Upper lobe of left lung (tissue), 4 donors: Measurements from ENCODE around the gene PLCG2.

Experiments
- EP300 ChIP-seq, 4 donors: sonication (generic); formaldehyde crosslinking; IDR thresholded peaks; one replicate each; pipeline ENCODE4 v1.5.1; 2017; ENCODE audit warnings: antibody characterized with exemption in 4 of 4, control low read depth in 2 of 4
- POLR2A ChIP-seq, 4 donors: fragments of 450-650 bp; IDR thresholded peaks; one replicate each; pipeline ENCODE4 v1.5.1; 2016 to 2017; ENCODE audit warnings: antibody characterized with exemption in 4 of 4, mild to moderate bottlenecking in 2 of 4
- TF ChIP-seq, protein P1 (sequence below), 6 experiments: fragments of 450-650 bp in 4 of 6; fragments of 200-600 bp in 2 of 6; sonication (generic) in 2 of 6; IDR thresholded peaks; one replicate each; pipeline ENCODE4 v1.5.1; 2016 to 2019; ENCODE audit warnings: antibody characterized with exemption in 6 of 6

DNA sequence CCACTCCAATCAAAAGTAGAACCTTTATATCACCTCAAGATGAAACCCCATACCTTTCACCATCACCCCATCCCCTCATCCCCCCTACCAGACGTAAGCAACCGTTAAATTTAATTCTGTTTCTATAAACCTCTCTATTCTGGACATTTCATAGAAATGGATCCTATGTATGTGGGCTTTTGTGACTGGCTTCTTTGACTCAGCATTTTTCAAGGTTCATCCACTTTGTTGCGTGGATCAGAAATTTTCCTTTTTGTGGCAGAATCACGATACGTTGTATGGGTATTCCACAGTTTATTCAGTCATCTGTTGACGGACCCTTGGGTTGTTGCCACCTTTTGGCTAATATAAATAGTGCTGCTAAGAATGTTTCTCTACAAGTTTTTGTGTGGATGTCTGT is 8.6 kb downstream of the PLCG2 start:
- TF ChIP-seq, protein P1, sequence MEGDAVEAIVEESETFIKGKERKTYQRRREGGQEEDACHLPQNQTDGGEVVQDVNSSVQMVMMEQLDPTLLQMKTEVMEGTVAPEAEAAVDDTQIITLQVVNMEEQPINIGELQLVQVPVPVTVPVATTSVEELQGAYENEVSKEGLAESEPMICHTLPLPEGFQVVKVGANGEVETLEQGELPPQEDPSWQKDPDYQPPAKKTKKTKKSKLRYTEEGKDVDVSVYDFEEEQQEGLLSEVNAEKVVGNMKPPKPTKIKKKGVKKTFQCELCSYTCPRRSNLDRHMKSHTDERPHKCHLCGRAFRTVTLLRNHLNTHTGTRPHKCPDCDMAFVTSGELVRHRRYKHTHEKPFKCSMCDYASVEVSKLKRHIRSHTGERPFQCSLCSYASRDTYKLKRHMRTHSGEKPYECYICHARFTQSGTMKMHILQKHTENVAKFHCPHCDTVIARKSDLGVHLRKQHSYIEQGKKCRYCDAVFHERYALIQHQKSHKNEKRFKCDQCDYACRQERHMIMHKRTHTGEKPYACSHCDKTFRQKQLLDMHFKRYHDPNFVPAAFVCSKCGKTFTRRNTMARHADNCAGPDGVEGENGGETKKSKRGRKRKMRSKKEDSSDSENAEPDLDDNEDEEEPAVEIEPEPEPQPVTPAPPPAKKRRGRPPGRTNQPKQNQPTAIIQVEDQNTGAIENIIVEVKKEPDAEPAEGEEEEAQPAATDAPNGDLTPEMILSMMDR (IDR thresholded peaks at IDR 0.05) = no peak
- TF ChIP-seq POLR2A (IDR thresholded peaks at IDR 0.05) = no peak
- no peak for TF ChIP-seq EP300 (IDR thresholded peaks at IDR 0.05)
